ENCODE results near the gene MTG1.
A peak's percentile ranks its signal among the peaks of the same experiment; 100 is the strongest.

The MTG1 gene

DNA sequence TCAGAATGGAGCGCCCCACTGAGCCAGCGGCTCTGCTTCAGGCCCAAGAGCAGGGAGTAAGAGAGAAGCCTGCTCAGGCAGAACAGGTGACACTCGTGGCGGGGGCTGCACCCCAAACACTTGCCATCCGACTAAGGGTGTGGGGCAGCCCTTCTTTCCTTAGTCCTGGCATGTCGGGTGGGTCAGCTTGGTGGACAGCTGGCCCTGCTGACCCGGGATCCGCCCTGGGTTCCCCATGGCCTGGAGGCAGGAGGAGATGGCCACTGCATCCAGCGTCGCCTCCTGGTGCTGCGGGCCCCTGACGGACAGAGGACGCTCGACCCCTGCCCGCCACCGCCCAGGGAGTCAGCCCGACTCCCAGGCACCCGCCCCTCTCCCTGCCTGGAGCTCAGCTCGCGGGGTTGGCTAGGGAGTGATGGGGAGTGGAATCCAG, 16.1 kb upstream of the MTG1 start (continued):
- TF ChIP-seq POU6F1 (CRISPR knock-in tag; IDR thresholded peaks at IDR 0.05; ENCODE audit: borderline replicate concordance, low read depth), result no peak
- no peak for TF ChIP-seq TOX (CRISPR knock-in tag; IDR thresholded peaks at IDR 0.05; ENCODE audit: borderline replicate concordance)
- no peak for TF ChIP-seq PPARA (CRISPR knock-in tag; IDR thresholded peaks at IDR 0.05; ENCODE audit: borderline replicate concordance)
- no peak for TF ChIP-seq CSDC2 (CRISPR knock-in tag; IDR thresholded peaks at IDR 0.05)
- no peak for TF ChIP-seq TCF4 (CRISPR knock-in tag; IDR thresholded peaks at IDR 0.05; ENCODE audit: borderline replicate concordance)

DNA sequence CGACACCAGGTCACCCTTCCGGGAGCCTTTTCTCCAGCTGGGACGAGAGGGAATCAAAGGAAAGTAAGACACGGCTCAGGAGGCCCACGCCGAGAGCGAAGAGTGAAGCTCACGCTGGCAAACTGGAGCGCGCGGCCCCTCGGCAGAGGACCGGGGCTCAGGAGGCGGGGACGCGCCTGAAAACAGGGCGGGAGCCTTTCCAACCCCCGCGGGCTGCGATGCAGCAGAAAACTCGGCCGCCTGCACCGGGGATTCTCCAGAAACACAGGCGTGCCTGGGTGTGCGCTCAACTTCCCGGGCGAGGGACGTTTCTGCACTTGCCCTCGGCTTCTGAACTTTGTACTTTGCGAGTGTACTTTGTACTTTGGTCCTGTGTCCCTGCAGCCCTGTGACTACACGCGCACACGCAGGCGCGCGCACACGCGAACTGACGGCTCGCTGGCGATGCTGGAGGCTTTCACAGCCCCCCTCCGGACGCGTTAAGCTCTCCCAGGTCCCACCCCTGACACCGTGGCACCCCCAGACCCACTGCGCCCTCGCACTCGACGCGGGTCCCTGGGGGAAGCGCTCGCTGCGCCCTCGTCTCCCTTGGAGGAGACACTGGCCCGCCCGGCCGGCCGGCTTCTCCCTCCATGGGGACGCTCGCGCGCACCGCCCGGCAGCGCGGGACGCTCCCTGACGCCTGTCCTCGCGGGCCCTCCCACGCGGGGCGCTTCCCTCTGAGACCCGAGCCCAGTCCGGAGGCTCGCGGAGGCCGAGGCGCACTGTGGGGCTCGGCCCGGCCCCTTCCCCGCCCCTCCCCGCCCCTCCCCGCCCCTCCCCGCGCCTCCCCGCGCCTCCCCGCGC, 15.5 kb upstream of the MTG1 start:
- peak; percentile 78 for ATAC-seq
- TF ChIP-seq CREB5 (CRISPR knock-in tag; IDR thresholded peaks at IDR 0.05; ENCODE audit: low read depth) (no peak), CSDC2 (CRISPR knock-in tag; IDR thresholded peaks at IDR 0.05) (no peak), TOX (CRISPR knock-in tag; IDR thresholded peaks at IDR 0.05; ENCODE audit: borderline replicate concordance) (no peak), ISL1 (CRISPR knock-in tag; IDR thresholded peaks at IDR 0.05) (no peak), BACH2 (CRISPR knock-in tag; IDR thresholded peaks at IDR 0.05; ENCODE audit: borderline replicate concordance) (no peak), ZNF8 (CRISPR knock-in tag; IDR thresholded peaks at IDR 0.05) (no peak), ZFP3 (CRISPR knock-in tag; IDR thresholded peaks at IDR 0.05) (no peak), PATZ1 (CRISPR knock-in tag; IDR thresholded peaks at IDR 0.05; ENCODE audit: borderline replicate concordance) (no peak), ESRRG (CRISPR knock-in tag; IDR thresholded peaks at IDR 0.05) (no peak), TCF4 (CRISPR knock-in tag; IDR thresholded peaks at IDR 0.05; ENCODE audit: borderline replicate concordance) (no peak), ZNF565 (CRISPR knock-in tag; conservative IDR thresholded peaks at IDR 0.05; ENCODE audit: low read depth) (no peak), ARNTL (CRISPR knock-in tag; IDR thresholded peaks at IDR 0.05; ENCODE audit: borderline replicate concordance, low read depth) (no peak), RARB (CRISPR knock-in tag; IDR thresholded peaks at IDR 0.05) (no peak), ZFP30 (CRISPR knock-in tag; IDR thresholded peaks at IDR 0.05) (no peak), GLIS3 (CRISPR knock-in tag; IDR thresholded peaks at IDR 0.05) (no peak)
- TF ChIP-seq, protein P1, sequence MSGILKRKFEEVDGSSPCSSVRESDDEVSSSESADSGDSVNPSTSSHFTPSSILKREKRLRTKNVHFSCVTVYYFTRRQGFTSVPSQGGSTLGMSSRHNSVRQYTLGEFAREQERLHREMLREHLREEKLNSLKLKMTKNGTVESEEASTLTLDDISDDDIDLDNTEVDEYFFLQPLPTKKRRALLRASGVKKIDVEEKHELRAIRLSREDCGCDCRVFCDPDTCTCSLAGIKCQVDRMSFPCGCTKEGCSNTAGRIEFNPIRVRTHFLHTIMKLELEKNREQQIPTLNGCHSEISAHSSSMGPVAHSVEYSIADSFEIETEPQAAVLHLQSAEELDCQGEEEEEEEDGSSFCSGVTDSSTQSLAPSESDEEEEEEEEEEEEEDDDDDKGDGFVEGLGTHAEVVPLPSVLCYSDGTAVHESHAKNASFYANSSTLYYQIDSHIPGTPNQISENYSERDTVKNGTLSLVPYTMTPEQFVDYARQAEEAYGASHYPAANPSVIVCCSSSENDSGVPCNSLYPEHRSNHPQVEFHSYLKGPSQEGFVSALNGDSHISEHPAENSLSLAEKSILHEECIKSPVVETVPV (CRISPR knock-in tag; IDR thresholded peaks at IDR 0.05), result no peak

GRCh38 chr10:133379152-133379800, 14.7 kb upstream of the MTG1 start, which contains the start of gene PAOX:
Gene PAOX (plus strand): TSS chr10:133379262. CDS start chr10:133379317, 55 bp downstream.
- ATAC-seq, result peak; percentile 45
- TF ChIP-seq ISL1 (CRISPR knock-in tag; IDR thresholded peaks at IDR 0.05) (no peak), RARB (CRISPR knock-in tag; IDR thresholded peaks at IDR 0.05) (no peak), PPARA (CRISPR knock-in tag; IDR thresholded peaks at IDR 0.05; ENCODE audit: borderline replicate concordance) (no peak), ZNF8 (CRISPR knock-in tag; IDR thresholded peaks at IDR 0.05) (no peak), PATZ1 (CRISPR knock-in tag; IDR thresholded peaks at IDR 0.05; ENCODE audit: borderline replicate concordance) (no peak), POU6F1 (CRISPR knock-in tag; IDR thresholded peaks at IDR 0.05; ENCODE audit: borderline replicate concordance, low read depth) (no peak), SNAI2 (CRISPR knock-in tag; IDR thresholded peaks at IDR 0.05) (no peak), ZC3H10 (CRISPR knock-in tag; IDR thresholded peaks at IDR 0.05) (no peak), ZFP3 (CRISPR knock-in tag; IDR thresholded peaks at IDR 0.05) (no peak), TCF4 (CRISPR knock-in tag; IDR thresholded peaks at IDR 0.05; ENCODE audit: borderline replicate concordance) (no peak), ARNTL (CRISPR knock-in tag; IDR thresholded peaks at IDR 0.05; ENCODE audit: borderline replicate concordance, low read depth) (no peak), CREB5 (CRISPR knock-in tag; IDR thresholded peaks at IDR 0.05; ENCODE audit: low read depth) (no peak), GLIS3 (CRISPR knock-in tag; IDR thresholded peaks at IDR 0.05) (no peak), TOX (CRISPR knock-in tag; IDR thresholded peaks at IDR 0.05; ENCODE audit: borderline replicate concordance) (no peak), ZNF565 (CRISPR knock-in tag; conservative IDR thresholded peaks at IDR 0.05; ENCODE audit: low read depth) (no peak), BACH2 (CRISPR knock-in tag; IDR thresholded peaks at IDR 0.05; ENCODE audit: borderline replicate concordance) (no peak), ZNF70 (CRISPR knock-in tag; IDR thresholded peaks at IDR 0.05) (no peak)

Data from SK-N-SH treated with all-trans-retinoic acid at 6 μM for 48 hours (cell line).